ENCODE data around the gene MET.
"Not testable (repeated sequence)": the region's sequence is repeated elsewhere in the genome, so short reads cannot be mapped to it uniquely, and the experiment has no call there.

Gene MET

GRCh38 chr7:116671681-116672595, at the start of gene MET:
TSS of gene MET (plus strand) at chr7:116672196. CDS start at chr7:116699085, 26,889 bp downstream.
- no peak for DNase-seq

- no peak for DNase-seq
Measured at GRCh38 chr7:116626886-116627285, 45.1 kb upstream of the MET start.

GRCh38 chr7:116629051-116629463, 42.9 kb upstream of the MET start:
- no peak for DNase-seq

- no peak for DNase-seq
Measured at GRCh38 chr7:116630357-116630756, 41.6 kb upstream of the MET start.

GRCh38 chr7:116630932-116631671, 40.9 kb upstream of the MET start:
- DNase-seq, result no peak

- no peak for DNase-seq
Measured at GRCh38 chr7:116631676-116632075, 40.3 kb upstream of the MET start.

- no peak for DNase-seq
Measured at GRCh38 chr7:116632384-116632783, 39.6 kb upstream of the MET start.

- no peak for DNase-seq
Measured at GRCh38 chr7:116633131-116633988, 38.6 kb upstream of the MET start.

- DNase-seq, result no peak
Measured at GRCh38 chr7:116636997-116637396, 35.0 kb upstream of the MET start.

- DNase-seq, result not testable (repeated sequence)
Measured at GRCh38 chr7:116638592-116638991, 33.4 kb upstream of the MET start.

- no peak for DNase-seq
Measured at GRCh38 chr7:116641551-116642153, 30.3 kb upstream of the MET start.

GRCh38 chr7:116643148-116643547, 28.8 kb upstream of the MET start:
- DNase-seq, result not testable (repeated sequence)

- no peak for DNase-seq
Measured at GRCh38 chr7:116644628-116645027, 27.4 kb upstream of the MET start.

- DNase-seq, result no peak
Measured at GRCh38 chr7:116647290-116647689, 24.7 kb upstream of the MET start.

- no peak for DNase-seq
Measured at GRCh38 chr7:116647861-116648260, 24.1 kb upstream of the MET start.

- DNase-seq, result no peak
Measured at GRCh38 chr7:116650436-116650835, 21.6 kb upstream of the MET start.

- no peak for DNase-seq
Measured at GRCh38 chr7:116652793-116653192, 19.2 kb upstream of the MET start.

- DNase-seq, result no peak
Measured at GRCh38 chr7:116653204-116653603, 18.8 kb upstream of the MET start.

GRCh38 chr7:116653646-116654045, 18.4 kb upstream of the MET start:
- DNase-seq, result no peak

GRCh38 chr7:116659248-116659647, 12.7 kb upstream of the MET start:
- not testable (repeated sequence) for DNase-seq

GRCh38 chr7:116661865-116662264, 10.1 kb upstream of the MET start:
- no peak for DNase-seq

- no peak for DNase-seq
Measured at GRCh38 chr7:116663744-116664143, 8.3 kb upstream of the MET start.
